Measurements from ENCODE around the gene TEX13D. TPM values are rescaled to one million over a fixed set of nuclear protein-coding genes. Genes with fewer than 3 reads are reported as not detected.
A peak's percentile ranks its signal among the peaks of the same experiment; 100 is the strongest.

Gene TEX13D
- total and polyA plus RNA-seq, 3 experiments from 2014 or later: 0.29 to 0.46 TPM; not detected in 1

GRCh38 chrX:124386401-124386800 lies 53.9 kb downstream of the TEX13D start:
- H3K27me3 Mint-ChIP-seq: peaks cover 0 to 6% of the 10 kb centered on the region in 2 donors
- H3K9me3 Mint-ChIP-seq: no peaks in the 10 kb centered on the region
- peak overlapping the region in 3 of 8 donors; percentile 52 to 62 (median 53) for H3K27ac Mint-ChIP-seq
- CTCF ChIA-PET: no interaction called here
- Histone ChIP-seq H3K27ac (ENCODE audit: low read depth, low read length) (no peak overlapping the region), H3K4me1 (ENCODE audit: insufficient read depth, low read length) (no peaks in the 10 kb centered on the region), H3K9me3 (ENCODE audit: low read length) (no peaks in the 10 kb centered on the region), H3K4me3 (ENCODE audit: low read length) (no peak overlapping the region), H3K36me3 (ENCODE audit: insufficient read depth, low read length) (peaks cover 5% of the 10 kb centered on the region), H3K27me3 (ENCODE audit: insufficient read depth, low read length, poor library complexity, severe bottlenecking) (no peaks in the 10 kb centered on the region)
- no peak for DNase-seq
- no peak overlapping the region for H3K4me3 Mint-ChIP-seq
- H3K36me3 Mint-ChIP-seq: peaks cover 0 to 61% (median 9%) of the 10 kb centered on the region in 3 donors
- H3K4me1 Mint-ChIP-seq: peaks cover 9 to 27% (median 24%) of the 10 kb centered on the region in 3 donors
- POLR2A ChIA-PET: no interaction called here

Other genes with a start within 250 kb of the TEX13D start
- gene SH2D1A, start 13.9 kb downstream of the TEX13D start, total RNA-seq: 10 to 100 TPM; 90.2 to 94.6 TPM
- gene SH2D1A, start 13.9 kb downstream of the TEX13D start, polyA plus RNA-seq: 151 TPM